GM12878 (cell line): ENCODE data around the gene SLC39A13. TPM values are rescaled to one million over a fixed set of nuclear protein-coding genes. Genes with fewer than 3 reads are reported as not detected.

Experiments
- CHD1 ChIP-seq: IDR thresholded peaks from 2 replicates; pipeline ENCODE4 v1.6.1; 2012; ENCODE audit warnings: low read depth, low read length, improper control_type of control experiment
- KAT2A ChIP-seq: conservative IDR thresholded peaks from 2 replicates; pipeline ENCODE4 v1.6.1; 2011; ENCODE audit warnings: low read depth, low read length; ENCODE audit not compliant: control insufficient read depth
- SIX5 ChIP-seq: IDR thresholded peaks from 2 replicates; pipeline ENCODE4 v1.6.1; 2011; ENCODE audit warnings: mild to moderate bottlenecking, low read depth, low read length, moderate library complexity; ENCODE audit not compliant: severe bottlenecking
- SMARCA5 ChIP-seq: fragments of 450-650 bp; IDR thresholded peaks from 2 replicates; pipeline ENCODE4 v1.6.1; 2017; ENCODE audit warnings: mild to moderate bottlenecking
- SREBF1 ChIP-seq: IDR thresholded peaks from 2 replicates; pipeline ENCODE4 v1.6.1; 2012; ENCODE audit warnings: mild to moderate bottlenecking, low read length
- SUPT20H ChIP-seq: IDR thresholded peaks from 2 replicates; pipeline ENCODE4 v1.6.1; 2011; ENCODE audit warnings: low read depth, mild to moderate bottlenecking, low read length, moderate library complexity, borderline replicate concordance; ENCODE audit not compliant: control insufficient read depth
- SUZ12 ChIP-seq: fragments of 200-600 bp; sonication (generic); IDR thresholded peaks from one replicate; pipeline ENCODE4 v1.6.1; 2018; ENCODE audit warnings: antibody characterized with exemption, mild to moderate bottlenecking; ENCODE audit not compliant: unreplicated experiment
- USF1 ChIP-seq: IDR thresholded peaks from 2 replicates; pipeline ENCODE4 v1.6.1; 2011; ENCODE audit warnings: borderline replicate concordance, low read depth, mild to moderate bottlenecking, moderate library complexity, mixed read lengths, low read length; ENCODE audit not compliant: insufficient read depth; ENCODE audit errors: extremely low read length
- YBX1 ChIP-seq: fragments of 450-650 bp; IDR thresholded peaks from 2 replicates; pipeline ENCODE4 v1.6.1; 2016; ENCODE audit warnings: antibody characterized with exemption
- ZNF384 ChIP-seq: IDR thresholded peaks from 2 replicates; pipeline ENCODE4 v1.6.1; 2012; ENCODE audit warnings: low read depth, mild to moderate bottlenecking, low read length, improper control_type of control experiment, borderline replicate concordance
- polyA plus RNA-seq, 11 experiments: library from polyadenylated mRNA; depleted of rRNA in 4 of 11; unstranded in 6 of 11; stranded (reverse) in 5 of 11; fragments of >200 nt; fragmentation: Nextera tagmentation in 4 of 11; fragmentation: Illumina TruSeq in 1 of 11; extraction: Ambion mirVana in 4 of 11; extraction: Trizol in 1 of 11; gene quantifications; 1 replicate in 1 of 11; 2 replicates in 10 of 11; pipeline versions ENCODE4 v1.2.1 to v1.2.3, GENCODE V29; 2011 to 2016; ENCODE audit warnings: inconsistent platforms in 2 of 11, missing spikeins in 2 of 11, low read depth in 1 of 11
- total RNA-seq, 4 experiments: library from RNA; depleted of rRNA in 3 of 4; stranded (reverse); fragments of >200 nt in 3 of 4; fragmentation: Illumina TruSeq in 1 of 4; extraction: Trizol in 1 of 4; gene quantifications; 2 replicates each; pipeline versions ENCODE4 v1.2.1 to v1.2.3, GENCODE V29; 2013 to 2021
- TF ChIP-seq, protein P1 (sequence below): IDR thresholded peaks from 2 replicates; pipeline ENCODE4 v1.6.1; 2012; ENCODE audit warnings: low read depth, low read length, improper control_type of control experiment
- TF ChIP-seq, protein P2 (sequence below): IDR thresholded peaks from 2 replicates; pipeline ENCODE4 v1.6.1; 2011; ENCODE audit warnings: borderline replicate concordance, low read depth, mild to moderate bottlenecking, moderate library complexity, low read length; ENCODE audit not compliant: insufficient read depth, poor library complexity, severe bottlenecking
- TF ChIP-seq, protein P3 (sequence below): fragments of 450-650 bp; formaldehyde crosslinking; IDR thresholded peaks from 2 replicates; pipeline ENCODE4 v1.4.0; 2020; ENCODE audit warnings: mild to moderate bottlenecking, moderate library complexity
- TF ChIP-seq, protein P4 (sequence below): fragments of 450-650 bp; IDR thresholded peaks from 2 replicates; pipeline ENCODE4 v1.6.1; 2018; ENCODE audit warnings: mild to moderate bottlenecking, low read depth, moderate library complexity; ENCODE audit not compliant: partially characterized antibody

SLC39A13 gene
- total and polyA plus RNA-seq, 10 of the 15 experiments (the other 5 are each of a cell fraction or from before 2014, with no cell fraction given) = 0.23 to 19.8 (median 6.3) TPM

DNA sequence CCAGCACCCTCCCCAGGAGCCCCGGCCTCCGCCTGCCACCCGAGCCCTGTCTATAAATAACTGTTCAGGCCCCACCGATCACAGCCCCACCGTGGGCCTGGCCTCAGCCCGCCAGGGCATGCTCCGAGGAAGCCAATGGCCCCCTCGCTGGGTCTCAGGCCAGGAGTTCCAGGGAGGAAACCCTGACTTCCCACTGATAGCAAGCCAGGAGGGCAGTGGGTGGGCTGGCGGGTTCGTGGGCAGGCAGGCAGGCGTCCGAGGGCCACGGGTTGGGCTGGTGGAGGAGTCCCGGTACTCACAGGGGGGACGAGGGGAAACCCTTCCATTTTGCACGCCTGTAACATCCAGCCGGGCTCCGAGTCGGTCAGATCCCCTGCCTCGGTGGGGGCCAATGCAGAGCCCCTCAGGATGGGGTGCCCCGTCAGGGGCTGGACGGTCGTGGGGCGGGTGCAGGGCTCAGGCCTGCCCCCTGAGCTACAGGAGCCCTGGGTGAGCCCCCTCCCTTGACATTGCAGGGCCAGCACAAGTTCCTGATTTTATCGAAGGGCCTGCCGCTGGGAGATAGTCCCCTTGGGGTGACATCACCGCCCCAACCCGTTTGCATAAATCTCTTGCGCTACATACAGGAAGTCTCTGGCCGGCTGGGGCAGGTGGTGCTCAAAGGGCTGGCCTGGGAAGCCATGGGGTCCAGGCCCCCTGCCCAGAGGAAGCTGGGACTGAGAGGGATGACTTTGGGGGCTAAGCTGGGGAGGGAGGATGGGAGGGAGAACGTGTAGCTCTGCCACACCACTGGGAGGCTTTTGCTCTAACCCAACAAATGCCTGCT lies 30.2 kb upstream of the SLC39A13 start, which contains the start of gene SPI1 (continued):
- TF ChIP-seq, protein P1, sequence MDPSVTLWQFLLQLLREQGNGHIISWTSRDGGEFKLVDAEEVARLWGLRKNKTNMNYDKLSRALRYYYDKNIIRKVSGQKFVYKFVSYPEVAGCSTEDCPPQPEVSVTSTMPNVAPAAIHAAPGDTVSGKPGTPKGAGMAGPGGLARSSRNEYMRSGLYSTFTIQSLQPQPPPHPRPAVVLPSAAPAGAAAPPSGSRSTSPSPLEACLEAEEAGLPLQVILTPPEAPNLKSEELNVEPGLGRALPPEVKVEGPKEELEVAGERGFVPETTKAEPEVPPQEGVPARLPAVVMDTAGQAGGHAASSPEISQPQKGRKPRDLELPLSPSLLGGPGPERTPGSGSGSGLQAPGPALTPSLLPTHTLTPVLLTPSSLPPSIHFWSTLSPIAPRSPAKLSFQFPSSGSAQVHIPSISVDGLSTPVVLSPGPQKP = no peak
- TF ChIP-seq ZNF384 (no peak), CHD1 (no peak), KAT2A (no peak), SMARCA5 (0 out of 2 replicates have a peak, but pooled peaks have one; percentile 20), YBX1 (no peak), SIX5 (no peak), SREBF1 (no peak), SUPT20H (no peak), USF1 (no peak), SUZ12 (no peak)
- TF ChIP-seq, protein P2, sequence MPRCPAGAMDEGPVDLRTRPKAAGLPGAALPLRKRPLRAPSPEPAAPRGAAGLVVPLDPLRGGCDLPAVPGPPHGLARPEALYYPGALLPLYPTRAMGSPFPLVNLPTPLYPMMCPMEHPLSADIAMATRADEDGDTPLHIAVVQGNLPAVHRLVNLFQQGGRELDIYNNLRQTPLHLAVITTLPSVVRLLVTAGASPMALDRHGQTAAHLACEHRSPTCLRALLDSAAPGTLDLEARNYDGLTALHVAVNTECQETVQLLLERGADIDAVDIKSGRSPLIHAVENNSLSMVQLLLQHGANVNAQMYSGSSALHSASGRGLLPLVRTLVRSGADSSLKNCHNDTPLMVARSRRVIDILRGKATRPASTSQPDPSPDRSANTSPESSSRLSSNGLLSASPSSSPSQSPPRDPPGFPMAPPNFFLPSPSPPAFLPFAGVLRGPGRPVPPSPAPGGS = no peak
- TF ChIP-seq, protein P3, sequence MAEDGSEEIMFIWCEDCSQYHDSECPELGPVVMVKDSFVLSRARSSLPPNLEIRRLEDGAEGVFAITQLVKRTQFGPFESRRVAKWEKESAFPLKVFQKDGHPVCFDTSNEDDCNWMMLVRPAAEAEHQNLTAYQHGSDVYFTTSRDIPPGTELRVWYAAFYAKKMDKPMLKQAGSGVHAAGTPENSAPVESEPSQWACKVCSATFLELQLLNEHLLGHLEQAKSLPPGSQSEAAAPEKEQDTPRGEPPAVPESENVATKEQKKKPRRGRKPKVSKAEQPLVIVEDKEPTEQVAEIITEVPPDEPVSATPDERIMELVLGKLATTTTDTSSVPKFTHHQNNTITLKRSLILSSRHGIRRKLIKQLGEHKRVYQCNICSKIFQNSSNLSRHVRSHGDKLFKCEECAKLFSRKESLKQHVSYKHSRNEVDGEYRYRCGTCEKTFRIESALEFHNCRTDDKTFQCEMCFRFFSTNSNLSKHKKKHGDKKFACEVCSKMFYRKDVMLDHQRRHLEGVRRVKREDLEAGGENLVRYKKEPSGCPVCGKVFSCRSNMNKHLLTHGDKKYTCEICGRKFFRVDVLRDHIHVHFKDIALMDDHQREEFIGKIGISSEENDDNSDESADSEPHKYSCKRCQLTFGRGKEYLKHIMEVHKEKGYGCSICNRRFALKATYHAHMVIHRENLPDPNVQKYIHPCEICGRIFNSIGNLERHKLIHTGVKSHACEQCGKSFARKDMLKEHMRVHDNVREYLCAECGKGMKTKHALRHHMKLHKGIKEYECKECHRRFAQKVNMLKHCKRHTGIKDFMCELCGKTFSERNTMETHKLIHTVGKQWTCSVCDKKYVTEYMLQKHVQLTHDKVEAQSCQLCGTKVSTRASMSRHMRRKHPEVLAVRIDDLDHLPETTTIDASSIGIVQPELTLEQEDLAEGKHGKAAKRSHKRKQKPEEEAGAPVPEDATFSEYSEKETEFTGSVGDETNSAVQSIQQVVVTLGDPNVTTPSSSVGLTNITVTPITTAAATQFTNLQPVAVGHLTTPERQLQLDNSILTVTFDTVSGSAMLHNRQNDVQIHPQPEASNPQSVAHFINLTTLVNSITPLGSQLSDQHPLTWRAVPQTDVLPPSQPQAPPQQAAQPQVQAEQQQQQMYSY (CRISPR knock-in tag) = no peak
- TF ChIP-seq, protein P4, sequence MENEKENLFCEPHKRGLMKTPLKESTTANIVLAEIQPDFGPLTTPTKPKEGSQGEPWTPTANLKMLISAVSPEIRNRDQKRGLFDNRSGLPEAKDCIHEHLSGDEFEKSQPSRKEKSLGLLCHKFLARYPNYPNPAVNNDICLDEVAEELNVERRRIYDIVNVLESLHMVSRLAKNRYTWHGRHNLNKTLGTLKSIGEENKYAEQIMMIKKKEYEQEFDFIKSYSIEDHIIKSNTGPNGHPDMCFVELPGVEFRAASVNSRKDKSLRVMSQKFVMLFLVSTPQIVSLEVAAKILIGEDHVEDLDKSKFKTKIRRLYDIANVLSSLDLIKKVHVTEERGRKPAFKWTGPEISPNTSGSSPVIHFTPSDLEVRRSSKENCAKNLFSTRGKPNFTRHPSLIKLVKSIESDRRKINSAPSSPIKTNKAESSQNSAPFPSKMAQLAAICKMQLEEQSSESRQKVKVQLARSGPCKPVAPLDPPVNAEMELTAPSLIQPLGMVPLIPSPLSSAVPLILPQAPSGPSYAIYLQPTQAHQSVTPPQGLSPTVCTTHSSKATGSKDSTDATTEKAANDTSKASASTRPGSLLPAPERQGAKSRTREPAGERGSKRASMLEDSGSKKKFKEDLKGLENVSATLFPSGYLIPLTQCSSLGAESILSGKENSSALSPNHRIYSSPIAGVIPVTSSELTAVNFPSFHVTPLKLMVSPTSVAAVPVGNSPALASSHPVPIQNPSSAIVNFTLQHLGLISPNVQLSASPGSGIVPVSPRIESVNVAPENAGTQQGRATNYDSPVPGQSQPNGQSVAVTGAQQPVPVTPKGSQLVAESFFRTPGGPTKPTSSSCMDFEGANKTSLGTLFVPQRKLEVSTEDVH = no peak
